ENCODE results near the gene RAB22A.

DNA sequence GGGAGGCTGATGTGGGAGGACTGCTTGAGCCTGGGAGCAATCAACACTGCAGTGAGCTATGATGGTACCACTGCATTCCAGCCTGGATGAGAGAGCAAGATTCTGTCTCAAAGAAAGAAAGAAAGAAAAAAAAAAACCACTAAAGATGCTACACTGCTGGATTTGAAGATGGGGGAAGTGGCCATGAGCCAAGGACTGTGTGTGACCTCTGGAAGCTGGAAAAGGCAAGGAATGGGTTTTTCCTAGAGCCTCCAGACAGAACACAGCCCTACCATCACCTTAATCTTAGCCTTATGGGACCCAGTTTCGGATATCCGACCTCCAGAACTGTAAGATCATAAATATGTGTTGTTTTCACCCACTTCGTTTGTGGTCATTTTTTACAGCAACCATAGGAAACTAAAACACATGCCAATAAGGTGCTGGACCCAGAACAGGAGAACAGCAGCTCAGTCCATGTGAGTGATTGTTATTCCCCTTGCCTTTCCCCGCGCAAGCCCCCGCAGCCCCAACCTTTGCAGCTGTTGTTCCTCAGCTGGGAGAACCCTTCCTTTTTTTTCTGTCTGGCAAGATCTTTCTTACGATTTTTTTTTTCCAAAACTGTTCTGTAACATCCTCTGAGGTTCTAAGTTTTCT is 68.4 kb downstream of the RAB22A start:
- TF ChIP-seq, protein P1, sequence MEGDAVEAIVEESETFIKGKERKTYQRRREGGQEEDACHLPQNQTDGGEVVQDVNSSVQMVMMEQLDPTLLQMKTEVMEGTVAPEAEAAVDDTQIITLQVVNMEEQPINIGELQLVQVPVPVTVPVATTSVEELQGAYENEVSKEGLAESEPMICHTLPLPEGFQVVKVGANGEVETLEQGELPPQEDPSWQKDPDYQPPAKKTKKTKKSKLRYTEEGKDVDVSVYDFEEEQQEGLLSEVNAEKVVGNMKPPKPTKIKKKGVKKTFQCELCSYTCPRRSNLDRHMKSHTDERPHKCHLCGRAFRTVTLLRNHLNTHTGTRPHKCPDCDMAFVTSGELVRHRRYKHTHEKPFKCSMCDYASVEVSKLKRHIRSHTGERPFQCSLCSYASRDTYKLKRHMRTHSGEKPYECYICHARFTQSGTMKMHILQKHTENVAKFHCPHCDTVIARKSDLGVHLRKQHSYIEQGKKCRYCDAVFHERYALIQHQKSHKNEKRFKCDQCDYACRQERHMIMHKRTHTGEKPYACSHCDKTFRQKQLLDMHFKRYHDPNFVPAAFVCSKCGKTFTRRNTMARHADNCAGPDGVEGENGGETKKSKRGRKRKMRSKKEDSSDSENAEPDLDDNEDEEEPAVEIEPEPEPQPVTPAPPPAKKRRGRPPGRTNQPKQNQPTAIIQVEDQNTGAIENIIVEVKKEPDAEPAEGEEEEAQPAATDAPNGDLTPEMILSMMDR (IDR thresholded peaks at IDR 0.05), result no peak
- no peak for TF ChIP-seq POLR2A (IDR thresholded peaks at IDR 0.05)

Measured in adrenal gland (tissue), 5 donors.